Midbrain (tissue), 1 donor: ENCODE measurements around the gene GNG7.
"Not testable (repeated sequence)": the region's sequence is repeated elsewhere in the genome, so short reads cannot be mapped to it uniquely, and the experiment has no call there.

Source experiments
- DNase-seq: peaks from one replicate; lab custom pipeline; 2025; lab: John Stamatoyannopoulos, UW

GNG7 gene

DNA sequence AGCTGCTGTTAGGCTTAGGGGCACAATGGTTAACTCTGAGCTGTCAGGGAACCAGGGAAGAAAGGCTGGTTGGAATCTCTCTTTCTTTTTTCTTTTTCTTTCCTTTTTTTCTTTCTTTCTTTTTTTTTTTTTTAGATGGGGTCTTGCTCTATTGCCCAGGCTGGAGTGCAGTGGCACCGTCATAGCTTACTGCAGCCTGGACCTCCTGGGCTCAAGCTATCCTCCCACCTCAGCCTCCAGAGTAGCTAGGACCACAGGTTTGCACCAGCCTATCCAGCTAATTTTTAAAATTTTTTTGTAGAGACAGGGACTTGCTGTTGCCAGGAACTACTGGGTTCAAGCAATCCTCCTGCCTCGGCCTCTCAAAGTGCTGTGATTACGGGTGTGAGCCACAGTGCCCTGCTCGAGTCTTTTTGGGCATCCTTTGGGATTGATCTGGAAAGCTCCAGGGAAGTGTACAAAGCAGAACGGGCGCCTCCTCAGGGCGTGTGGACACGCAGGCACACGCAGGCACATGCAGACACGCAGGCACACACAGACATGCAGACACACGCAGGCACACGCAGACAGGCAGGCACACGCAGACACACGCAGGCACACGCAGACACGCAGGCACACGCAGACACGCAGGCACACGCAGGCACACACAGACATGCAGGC lies 127.4 kb downstream of the GNG7 start:
- no peak for DNase-seq

- DNase-seq, result no peak
These were observed 128.0 kb downstream of the GNG7 start for GRCh38 chr19:2574478-2574931.

GRCh38 chr19:2573916-2574315 lies 128.6 kb downstream of the GNG7 start:
- no peak for DNase-seq

DNA sequence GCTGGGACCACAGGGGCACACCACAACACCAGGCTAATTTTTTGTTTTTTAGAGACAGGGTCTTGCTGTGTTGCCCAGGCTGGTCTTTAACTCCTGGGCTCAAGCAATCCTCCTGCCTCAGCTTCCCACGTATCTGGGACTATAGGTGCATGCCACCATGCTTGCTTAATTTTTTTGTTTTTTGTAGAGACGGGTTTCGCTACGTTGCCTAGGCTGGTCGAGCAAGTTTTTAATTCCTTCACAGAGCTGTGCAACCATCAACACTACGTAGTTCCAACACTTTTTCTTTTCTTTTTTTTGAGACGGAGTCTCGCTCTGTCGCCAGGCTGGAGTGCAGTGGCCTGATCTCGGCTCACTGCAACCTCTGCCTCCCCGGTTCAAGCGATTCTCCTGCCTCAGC lies 130.3 kb downstream of the GNG7 start:
- not testable (repeated sequence) for DNase-seq

DNA sequence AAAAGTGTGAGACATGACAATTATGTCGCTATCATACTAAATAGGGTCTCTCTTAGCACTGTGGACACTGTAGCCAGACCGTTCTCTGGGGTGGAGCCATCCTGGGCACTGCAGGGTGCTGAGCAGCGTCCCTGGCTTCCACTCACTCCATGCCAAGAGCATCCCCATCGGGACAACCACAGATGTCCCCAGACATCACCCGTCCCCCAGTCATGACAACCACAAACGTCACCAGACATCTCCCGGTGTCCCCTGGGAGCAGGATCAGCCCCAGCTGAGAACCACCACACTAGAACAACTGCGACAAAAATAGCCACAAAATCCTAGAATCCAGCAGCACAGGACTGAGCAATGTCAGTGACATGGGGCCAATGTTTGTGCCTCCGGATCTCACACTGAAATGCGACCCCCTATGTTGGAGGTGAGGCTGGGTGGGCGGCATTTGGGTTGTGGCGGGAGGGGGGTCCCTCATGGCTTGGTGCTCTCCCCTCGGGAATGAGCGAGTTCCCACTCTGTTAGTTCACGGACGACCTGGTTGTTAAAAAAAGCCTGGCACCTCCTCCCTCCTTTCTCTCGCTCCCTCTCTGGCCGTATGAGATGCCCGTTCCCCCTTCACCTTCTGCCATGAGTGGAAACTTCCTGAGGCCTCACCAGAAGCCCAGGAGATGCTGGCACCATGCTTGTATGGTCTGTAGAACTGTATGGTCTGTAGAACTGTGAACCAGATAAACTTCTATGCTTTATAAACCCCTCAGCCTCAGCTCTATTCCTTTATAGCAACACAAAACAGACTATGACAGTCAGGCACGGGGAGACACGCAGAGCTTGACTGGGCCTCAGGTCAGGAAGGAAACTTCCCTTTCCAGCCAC lies 132.7 kb downstream of the GNG7 start:
- no peak for DNase-seq

DNA sequence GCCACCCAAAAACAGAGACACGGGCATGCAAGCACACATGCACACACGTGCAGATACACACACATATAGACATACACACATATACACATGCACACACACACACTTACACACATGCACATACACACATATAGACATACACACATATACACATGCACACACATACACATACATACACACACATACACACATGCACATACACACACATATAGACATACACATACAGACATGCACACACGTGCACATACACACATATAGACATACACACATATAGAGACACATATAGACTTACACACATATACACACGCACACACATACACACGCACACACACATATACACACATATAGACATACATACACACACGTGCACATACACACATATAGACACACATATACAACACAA lies 134.5 kb downstream of the GNG7 start:
- no peak for DNase-seq

GRCh38 chr19:2567580-2567979 lies 134.9 kb downstream of the GNG7 start:
- no peak for DNase-seq

DNA sequence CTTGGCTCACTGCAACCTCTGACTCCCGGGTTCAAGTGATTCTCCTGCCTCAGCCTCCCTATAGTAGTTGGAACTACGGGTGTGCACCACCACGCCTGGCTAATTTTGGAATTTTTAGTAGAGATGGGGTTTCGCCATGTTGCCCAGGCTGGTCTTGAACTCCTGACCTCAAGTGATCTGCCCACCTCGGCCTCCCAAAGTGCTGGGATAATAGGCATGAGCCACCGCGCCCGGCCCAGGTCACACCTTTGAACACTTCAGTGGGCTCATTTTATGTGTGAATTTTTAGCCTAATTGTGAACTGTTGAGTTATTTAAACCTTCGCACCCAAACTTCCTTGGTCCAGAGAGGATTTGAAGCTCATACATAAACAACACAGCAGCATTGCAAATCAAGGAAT lies 138.9 kb downstream of the GNG7 start:
- DNase-seq, result not testable (repeated sequence)

DNA sequence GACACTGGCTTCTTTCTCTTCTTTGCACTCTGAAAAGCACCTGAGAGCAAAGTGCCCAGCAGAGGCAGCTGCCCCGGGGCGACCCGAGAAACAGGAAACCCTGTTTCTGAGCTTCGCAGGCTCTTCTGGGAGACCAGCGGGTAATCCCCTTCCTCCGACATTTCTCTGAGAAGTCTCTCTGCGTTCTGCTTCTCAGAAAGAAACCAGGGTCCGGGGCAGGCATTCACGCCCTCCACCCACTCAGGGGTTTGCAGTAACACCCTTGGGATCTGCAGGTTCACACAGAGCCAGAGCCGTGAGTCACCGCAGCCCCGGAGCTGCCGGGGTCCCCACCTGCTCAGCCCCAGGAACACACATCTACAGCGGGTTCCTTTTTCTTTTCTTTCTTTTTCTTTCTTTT lies 140.6 kb downstream of the GNG7 start:
- DNase-seq, result no peak

GRCh38 chr19:2561221-2561620 lies 141.3 kb downstream of the GNG7 start:
- DNase-seq, result no peak

- DNase-seq, result no peak
These were observed 142.1 kb downstream of the GNG7 start for GRCh38 chr19:2560369-2560768.

- DNase-seq, result no peak
These were observed 144.0 kb downstream of the GNG7 start for GRCh38 chr19:2558543-2558942.

DNA sequence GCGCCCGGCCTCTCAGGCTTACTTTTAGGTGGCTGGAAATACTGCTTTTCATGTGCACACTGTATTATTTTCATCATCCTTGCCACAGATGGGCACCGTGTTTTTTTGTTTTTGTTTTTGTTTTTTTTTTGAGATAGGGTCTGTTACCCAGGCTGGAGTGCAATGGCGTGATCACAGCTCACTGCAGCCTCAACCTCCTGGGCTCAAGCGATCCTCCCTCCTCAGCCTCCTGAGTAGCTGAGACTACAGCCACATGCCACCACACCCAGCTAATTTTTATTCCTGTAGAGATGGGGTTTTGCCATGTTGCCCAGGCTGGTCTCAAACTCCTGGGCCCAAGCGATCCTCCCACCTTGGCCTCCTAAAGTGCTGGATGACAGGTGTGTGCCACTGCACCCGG lies 144.4 kb downstream of the GNG7 start:
- DNase-seq, result not testable (repeated sequence)

- DNase-seq, result no peak
These were observed 145.4 kb downstream of the GNG7 start for GRCh38 chr19:2557093-2557440.

GRCh38 chr19:2556221-2557092 lies 146.0 kb downstream of the GNG7 start:
- no peak for DNase-seq

DNA sequence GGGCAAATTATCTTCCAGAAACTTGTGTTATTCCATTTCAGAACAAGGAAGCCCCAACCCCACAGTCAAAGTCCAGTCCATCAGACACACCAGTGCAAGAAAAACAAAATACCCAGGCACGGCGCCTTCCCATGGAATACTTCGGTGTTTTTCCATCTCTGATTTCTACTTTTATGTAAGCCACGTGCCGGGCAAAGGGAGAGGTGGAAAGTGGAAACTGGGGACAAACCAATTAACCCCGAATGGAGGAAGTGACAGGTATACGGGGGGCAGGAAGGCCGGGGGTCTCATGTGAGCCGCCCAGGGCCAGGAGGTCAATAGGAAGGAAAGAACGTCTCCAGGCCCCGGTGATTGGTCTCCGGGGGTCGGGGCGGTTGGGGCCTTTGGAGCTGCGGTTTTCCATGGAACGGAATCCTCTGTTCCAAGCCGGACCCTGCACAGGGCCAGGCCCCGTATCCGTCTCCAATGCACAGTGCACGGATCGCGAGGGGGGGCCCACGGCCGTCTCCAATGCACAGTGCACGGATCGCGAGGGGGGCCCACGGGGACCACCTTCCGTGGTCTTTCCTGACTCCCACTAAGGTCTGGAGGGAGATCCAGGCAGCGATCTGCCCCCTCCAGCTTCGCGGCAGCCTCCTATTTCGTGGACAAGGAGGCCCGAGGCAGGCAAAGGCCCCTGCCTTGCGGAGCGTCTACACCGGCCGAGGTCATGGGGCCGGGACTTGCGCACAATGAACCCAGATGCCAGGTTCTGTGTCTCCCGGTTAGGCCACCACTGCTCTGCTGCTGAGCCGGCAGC lies 146.9 kb downstream of the GNG7 start:
- no peak for DNase-seq

GRCh38 chr19:2554856-2555255 lies 147.6 kb downstream of the GNG7 start:
- DNase-seq, result no peak

DNA sequence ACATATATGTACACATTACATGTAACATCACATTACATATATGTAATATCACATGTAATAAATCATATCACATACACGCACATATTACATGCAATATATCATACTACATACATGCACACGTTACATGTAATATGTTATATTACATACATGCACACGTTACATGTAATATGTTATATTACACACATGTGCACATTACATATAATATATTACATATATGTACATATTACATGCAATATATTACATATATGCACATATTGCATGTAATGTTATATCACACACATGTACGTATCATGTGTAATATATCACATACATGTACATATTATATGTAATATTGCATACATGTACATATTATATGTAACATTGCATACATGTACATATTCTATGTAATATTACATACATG lies 149.0 kb downstream of the GNG7 start:
- DNase-seq, result no peak

- no peak for DNase-seq
These were observed 149.6 kb downstream of the GNG7 start for GRCh38 chr19:2552859-2553258.

- no peak for DNase-seq
These were observed 150.7 kb downstream of the GNG7 start for GRCh38 chr19:2551864-2552185.

DNA sequence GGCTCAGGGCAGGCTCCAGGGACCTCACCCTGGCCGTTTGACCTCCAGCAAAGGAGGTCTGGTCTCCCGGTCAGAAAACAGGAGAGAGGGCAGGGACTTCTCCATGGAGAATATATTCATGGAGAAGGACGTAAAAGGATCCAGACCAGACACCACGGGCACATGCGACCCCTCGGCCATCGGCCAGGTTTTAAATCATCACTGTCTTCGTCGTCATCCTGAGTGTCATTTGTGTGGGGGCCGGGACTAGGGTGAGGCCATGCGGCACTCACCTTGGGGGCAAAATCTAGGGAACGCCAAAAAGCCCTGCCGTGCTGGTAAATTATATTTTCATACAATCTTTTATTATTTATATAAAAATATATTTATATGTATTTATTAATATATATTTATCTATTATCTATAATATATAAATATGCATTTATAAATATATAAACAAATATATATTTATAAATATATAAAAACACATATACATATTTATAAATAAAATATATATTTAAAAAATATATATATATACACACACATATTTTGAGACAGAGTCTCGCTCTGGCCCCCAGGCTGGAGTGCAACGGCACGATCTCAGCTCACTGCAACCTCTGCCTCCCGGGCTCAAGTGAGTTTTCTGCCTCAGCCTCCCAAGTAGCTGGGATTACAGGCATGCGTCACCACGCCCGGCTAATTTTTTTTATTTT lies 151.2 kb downstream of the GNG7 start:
- no peak for DNase-seq
